Central memory CD8-positive, alpha-beta T cell (primary cell): Measurements from ENCODE around the gene SMIM33.
A peak's percentile ranks its signal among the peaks of the same experiment; 100 is the strongest.
"Not testable (repeated sequence)": the region's sequence is repeated elsewhere in the genome, so short reads cannot be mapped to it uniquely, and the experiment has no call there.

Source experiments
- ATAC-seq: fragments of 150-1000 bp; cut with Tn5 transposase; replicated peaks from 2 replicates; pipeline ENCODE4 v1.10.0; 2022; ENCODE audit warnings: mild to moderate bottlenecking, moderate FRiP score, moderate number of reproducible peaks; ENCODE audit not compliant: poor library complexity, severe bottlenecking; ENCODE audit errors: extremely low read depth
- DNase-seq, 2 donors: peaks; one replicate each; pipeline ENCODE4 v3.0.0; 2021; ENCODE audit warnings: low spot score in 2 of 2
- H3K27ac Mint-ChIP-seq: one replicate; pipeline ENCODE4 v1.8.0; 2022; ENCODE audit warnings: low read depth, mild to moderate bottlenecking, moderate library complexity, mixed read lengths
- H3K27me3 Mint-ChIP-seq: one replicate; pipeline ENCODE4 v1.8.0; 2022; ENCODE audit warnings: mixed read lengths
- H3K36me3 Mint-ChIP-seq: one replicate; pipeline ENCODE4 v1.8.0; 2022; ENCODE audit warnings: mild to moderate bottlenecking, moderate library complexity, mixed read lengths; ENCODE audit not compliant: insufficient read depth
- H3K4me1 Mint-ChIP-seq: one replicate; pipeline ENCODE4 v1.8.0; 2022; ENCODE audit warnings: mixed read lengths
- H3K4me3 Mint-ChIP-seq: one replicate; pipeline ENCODE4 v1.8.0; 2022; ENCODE audit warnings: mild to moderate bottlenecking, moderate library complexity, mixed read lengths
- H3K9me3 Mint-ChIP-seq: one replicate; pipeline ENCODE4 v1.8.0; 2022; ENCODE audit warnings: mixed read lengths

SMIM33 gene

GRCh38 chr5:139470821-139471300 is at the start of gene SMIM33:
Gene SMIM33, plus strand, starts transcription at chr5:139471004. Its CDS starts 118 bp downstream, at chr5:139471122.
- H3K27ac Mint-ChIP-seq = peak within 1 kb of the TSS; percentile 91
- H3K36me3 Mint-ChIP-seq = peaks cover 7% of the 10 kb centered on the region
- H3K9me3 Mint-ChIP-seq = no peaks in the 10 kb centered on the region
- no peak for DNase-seq
- peaks cover 64% of the 10 kb centered on the region for H3K4me1 Mint-ChIP-seq
- peak within 1 kb of the TSS; percentile 84 for H3K4me3 Mint-ChIP-seq
- H3K27me3 Mint-ChIP-seq = no peaks in the 10 kb centered on the region
- ATAC-seq = peak; percentile 77

DNA sequence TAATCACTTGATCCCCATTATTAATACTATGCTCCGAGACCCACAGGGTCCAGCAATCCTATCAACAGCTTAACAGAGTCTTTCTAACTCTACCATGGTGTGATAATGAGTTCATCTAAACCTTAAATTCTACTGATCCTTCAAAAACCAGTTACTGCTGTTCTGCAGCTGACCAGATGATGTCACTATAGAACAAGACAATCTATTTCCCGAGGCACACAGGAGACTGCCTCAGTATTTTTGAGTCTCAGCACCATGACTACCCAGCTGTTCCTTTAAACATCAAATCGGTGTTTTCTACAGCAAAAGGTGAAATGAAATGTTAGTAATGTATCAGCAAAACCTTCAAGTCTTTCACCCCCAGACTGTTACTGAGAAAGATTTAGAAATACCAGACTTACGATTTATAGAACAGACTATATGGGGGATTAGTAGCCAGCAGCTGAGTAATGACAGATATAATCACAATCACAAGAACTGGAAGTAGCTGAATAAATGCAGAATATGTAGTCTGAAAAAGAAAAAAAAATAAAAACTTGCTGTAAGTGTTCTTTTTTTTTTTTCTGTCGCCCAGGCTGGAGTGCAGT is 48.4 kb upstream of the SMIM33 start:
- ATAC-seq (peak; percentile 91), DNase-seq (peak in 1 of 2 donors; percentile 66)
- Mint-ChIP-seq H3K27ac (no peak overlapping the region), H3K9me3 (no peaks in the 10 kb centered on the region), H3K36me3 (peaks cover 11% of the 10 kb centered on the region), H3K4me3 (no peak overlapping the region), H3K27me3 (no peaks in the 10 kb centered on the region), H3K4me1 (peaks cover 7% of the 10 kb centered on the region)

- Mint-ChIP-seq H3K4me3 (no peak overlapping the region), H3K27me3 (no peaks in the 10 kb centered on the region), H3K9me3 (no peaks in the 10 kb centered on the region), H3K27ac (no peak overlapping the region), H3K4me1 (peaks cover 7% of the 10 kb centered on the region), H3K36me3 (peaks cover 8% of the 10 kb centered on the region)
- DNase-seq = no peak
- ATAC-seq = no peak
Measured at GRCh38 chr5:139425497-139425896, 45.3 kb upstream of the SMIM33 start.

DNA sequence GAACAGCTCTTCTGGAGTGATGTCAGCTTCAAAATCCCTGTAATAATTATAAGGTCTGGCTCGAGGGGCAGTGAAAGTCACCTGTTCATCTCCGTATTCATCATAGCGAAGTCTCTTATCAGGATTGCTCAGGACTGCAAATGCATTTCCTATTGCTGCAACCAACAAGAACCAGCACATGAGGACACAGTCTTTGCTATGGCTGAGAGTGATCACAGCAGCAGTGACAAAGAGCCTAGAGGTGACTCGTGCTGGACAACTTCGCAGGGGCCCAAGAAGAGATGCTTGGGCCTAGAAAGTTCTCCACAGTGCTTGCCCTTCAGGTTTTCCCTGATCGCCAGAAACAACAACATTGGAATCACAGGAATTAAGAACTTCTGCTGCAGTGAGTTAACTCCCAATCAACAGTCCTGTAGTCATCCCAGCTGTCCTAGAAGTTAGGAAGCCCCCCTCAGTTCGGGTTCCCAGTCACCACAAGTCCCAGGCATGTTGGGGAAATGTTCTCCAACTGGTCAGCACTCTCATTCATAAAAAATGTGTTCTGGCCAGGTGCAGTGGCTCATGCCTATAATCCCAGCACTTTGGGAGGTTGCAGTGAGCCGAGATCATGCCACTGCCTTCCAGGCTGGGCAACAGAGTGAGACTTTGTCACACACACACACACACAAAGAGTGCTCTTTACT is 44.5 kb upstream of the SMIM33 start:
- ATAC-seq (no peak), DNase-seq (no peak)
- no peak overlapping the region for H3K4me3 Mint-ChIP-seq
- H3K9me3 Mint-ChIP-seq = no peaks in the 10 kb centered on the region
- peaks cover 8% of the 10 kb centered on the region for H3K36me3 Mint-ChIP-seq
- H3K27me3 Mint-ChIP-seq = no peaks in the 10 kb centered on the region
- no peak overlapping the region for H3K27ac Mint-ChIP-seq
- H3K4me1 Mint-ChIP-seq = peaks cover 7% of the 10 kb centered on the region

DNA sequence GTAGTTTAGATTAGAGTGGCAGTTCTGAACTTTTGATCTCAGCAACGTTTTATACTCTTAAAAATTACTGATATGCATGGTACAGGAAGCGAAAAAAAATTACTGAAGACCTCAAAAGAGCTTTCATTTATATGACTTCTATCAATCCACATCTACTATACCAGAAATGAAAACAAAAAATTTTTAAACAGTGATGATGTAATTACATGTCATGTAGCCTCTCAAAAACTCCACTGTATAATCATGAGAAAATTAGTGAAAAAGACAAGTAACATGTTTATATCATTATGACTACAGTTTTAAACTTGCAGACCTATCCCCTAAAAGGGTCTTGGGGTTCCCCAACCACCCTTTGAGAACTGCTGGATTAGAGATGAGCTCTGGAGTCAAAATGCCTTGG is 40.8 kb upstream of the SMIM33 start:
- Mint-ChIP-seq H3K27me3 (no peaks in the 10 kb centered on the region), H3K4me1 (no peaks in the 10 kb centered on the region), H3K36me3 (peaks cover 7% of the 10 kb centered on the region), H3K4me3 (no peak overlapping the region), H3K27ac (no peak overlapping the region), H3K9me3 (no peaks in the 10 kb centered on the region)
- ATAC-seq (no peak), DNase-seq (no peak)

DNA sequence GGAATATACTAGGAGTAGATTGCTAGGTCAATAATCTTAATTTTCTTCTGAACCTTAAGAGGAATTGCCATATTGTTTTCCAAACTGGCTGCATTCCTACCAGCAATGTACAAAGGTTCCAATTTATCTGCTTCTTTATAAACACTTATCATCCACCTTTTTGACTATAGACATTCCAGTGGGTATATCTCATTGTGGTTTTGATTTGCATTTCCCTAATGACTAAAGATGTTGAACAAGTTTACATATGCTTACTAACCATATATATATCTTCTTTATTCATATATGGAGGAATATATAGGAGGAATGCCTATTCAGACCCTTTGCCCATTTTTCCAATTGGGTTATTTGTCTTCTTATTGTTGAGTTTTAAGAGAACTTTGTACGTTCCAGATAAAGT is 39.1 kb upstream of the SMIM33 start:
- Mint-ChIP-seq H3K27ac (peak overlapping the region; percentile 27), H3K4me3 (no peak overlapping the region), H3K9me3 (no peaks in the 10 kb centered on the region), H3K36me3 (peaks cover 8% of the 10 kb centered on the region), H3K4me1 (no peaks in the 10 kb centered on the region), H3K27me3 (no peaks in the 10 kb centered on the region)
- no peak for DNase-seq
- no peak for ATAC-seq

DNA sequence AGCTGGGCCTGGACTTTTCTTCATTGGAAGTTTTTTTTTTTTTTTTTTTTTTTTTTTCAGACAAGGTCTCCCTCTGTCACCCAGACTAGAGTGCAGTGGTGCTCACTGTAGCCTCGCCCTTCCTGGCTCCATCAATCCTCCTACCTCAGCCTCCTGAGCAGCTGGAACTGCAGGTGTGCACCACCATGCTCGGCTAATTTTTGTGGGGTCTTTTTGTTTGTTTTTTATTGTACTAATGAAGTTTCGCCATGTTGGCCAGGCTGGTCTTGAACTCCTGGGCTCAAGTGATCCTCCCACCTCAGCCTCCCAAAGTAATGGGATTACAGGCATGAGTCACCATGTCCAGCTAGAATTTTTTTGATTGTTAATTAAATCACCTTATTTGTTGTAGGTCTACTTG is 35.1 kb upstream of the SMIM33 start:
- DNase-seq (no peak), ATAC-seq (no peak)
- Mint-ChIP-seq H3K36me3 (peaks cover 10% of the 10 kb centered on the region), H3K4me1 (peaks cover 28% of the 10 kb centered on the region), H3K4me3 (no peak overlapping the region), H3K27ac (no peak overlapping the region), H3K9me3 (no peaks in the 10 kb centered on the region), H3K27me3 (no peaks in the 10 kb centered on the region)

DNA sequence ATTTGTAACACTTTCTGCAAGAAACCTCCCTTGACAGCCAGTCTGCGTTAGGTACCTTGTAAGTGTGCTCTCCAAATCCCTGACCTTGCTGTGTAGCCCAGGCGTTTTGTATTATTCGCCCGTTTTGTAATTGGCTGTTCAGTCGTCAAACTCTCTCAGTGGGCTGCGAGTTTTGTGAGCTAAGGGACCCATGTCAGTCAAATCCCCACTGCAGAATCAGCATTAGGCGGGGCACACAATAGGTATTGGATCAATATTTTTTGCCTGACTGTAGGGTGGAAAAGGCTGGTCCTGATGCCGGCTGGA is 32.1 kb upstream of the SMIM33 start:
- peaks cover 10% of the 10 kb centered on the region for H3K36me3 Mint-ChIP-seq
- no peaks in the 10 kb centered on the region for H3K27me3 Mint-ChIP-seq
- H3K4me1 Mint-ChIP-seq = peaks cover 31% of the 10 kb centered on the region
- H3K9me3 Mint-ChIP-seq = no peaks in the 10 kb centered on the region
- H3K27ac Mint-ChIP-seq = peak overlapping the region; percentile 98
- peak overlapping the region; percentile 96 for H3K4me3 Mint-ChIP-seq
- ATAC-seq = no peak
- DNase-seq = no peak

- ATAC-seq (peak; percentile 90), DNase-seq (peak; percentile 72 to 77)
- peak within 1 kb of the TSS; percentile 96 for H3K4me3 Mint-ChIP-seq
- H3K36me3 Mint-ChIP-seq = peaks cover 10% of the 10 kb centered on the region
- H3K9me3 Mint-ChIP-seq = no peaks in the 10 kb centered on the region
- H3K27ac Mint-ChIP-seq = peak within 1 kb of the TSS; percentile 98
- H3K4me1 Mint-ChIP-seq = peaks cover 36% of the 10 kb centered on the region
- no peaks in the 10 kb centered on the region for H3K27me3 Mint-ChIP-seq
Measured at GRCh38 chr5:139439013-139439903, 31.5 kb upstream of the SMIM33 start, which contains the start of gene DNAJC18. Gene DNAJC18, minus strand, starts transcription at chr5:139439525. Its CDS starts 80 bp downstream, at chr5:139439445.

- H3K9me3 Mint-ChIP-seq, H3K27ac Mint-ChIP-seq, ATAC-seq, H3K36me3 Mint-ChIP-seq, DNase-seq, H3K27me3 Mint-ChIP-seq: not testable (repeated sequence)
- Mint-ChIP-seq H3K4me3 (peak overlapping the region; percentile 96), H3K4me1 (peaks cover 36% of the 10 kb centered on the region)
Measured at GRCh38 chr5:139440416-139440815, 30.4 kb upstream of the SMIM33 start.

DNA sequence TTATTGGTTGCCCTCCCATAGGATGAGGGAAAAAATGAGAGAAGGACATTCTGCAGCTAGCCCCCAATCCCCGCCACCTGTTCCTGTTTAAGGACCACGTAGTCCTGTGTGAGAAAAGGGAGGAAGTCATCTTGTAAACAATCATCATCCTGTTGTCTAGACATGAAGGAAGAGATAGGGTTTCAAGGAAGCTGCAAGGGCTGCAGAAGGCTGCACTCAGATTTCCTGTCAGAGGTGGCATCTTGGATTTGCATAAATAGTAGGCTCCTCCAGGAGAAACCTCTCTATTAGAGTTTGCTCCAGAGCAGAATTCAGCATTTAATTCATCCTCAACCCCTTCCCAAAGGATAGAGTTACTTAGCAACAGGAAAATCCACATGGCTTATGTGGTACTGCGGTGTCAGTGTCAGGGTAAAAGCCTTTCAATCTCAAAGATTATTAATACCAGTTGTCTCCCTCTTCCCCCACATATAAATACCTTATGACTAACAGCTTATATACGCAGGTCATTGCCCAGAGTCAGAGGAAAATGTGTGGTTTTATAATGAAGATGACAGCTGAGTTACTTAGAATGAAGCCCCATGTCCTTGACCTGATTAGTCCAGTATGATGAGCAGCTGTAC is 26.9 kb upstream of the SMIM33 start:
- Mint-ChIP-seq H3K27me3 (no peaks in the 10 kb centered on the region), H3K4me3 (no peak overlapping the region), H3K4me1 (peaks cover 43% of the 10 kb centered on the region), H3K9me3 (no peaks in the 10 kb centered on the region), H3K27ac (peak overlapping the region; percentile 64), H3K36me3 (peaks cover 7% of the 10 kb centered on the region)
- DNase-seq (no peak), ATAC-seq (no peak)
